ENCODE data around the gene CDH15. TPM values are rescaled to one million over a fixed set of nuclear protein-coding genes. Genes with fewer than 3 reads are reported as not detected.

Gene CDH15
- total and polyA plus RNA-seq, 2 of the 13 experiments (the other 11 are each of a cell fraction or from before 2014, with no cell fraction given): 0.74 to 2.2 TPM

GRCh38 chr16:89216315-89217137 lies 45.0 kb downstream of the CDH15 start (continued):
- TF ChIP-seq, protein P1, sequence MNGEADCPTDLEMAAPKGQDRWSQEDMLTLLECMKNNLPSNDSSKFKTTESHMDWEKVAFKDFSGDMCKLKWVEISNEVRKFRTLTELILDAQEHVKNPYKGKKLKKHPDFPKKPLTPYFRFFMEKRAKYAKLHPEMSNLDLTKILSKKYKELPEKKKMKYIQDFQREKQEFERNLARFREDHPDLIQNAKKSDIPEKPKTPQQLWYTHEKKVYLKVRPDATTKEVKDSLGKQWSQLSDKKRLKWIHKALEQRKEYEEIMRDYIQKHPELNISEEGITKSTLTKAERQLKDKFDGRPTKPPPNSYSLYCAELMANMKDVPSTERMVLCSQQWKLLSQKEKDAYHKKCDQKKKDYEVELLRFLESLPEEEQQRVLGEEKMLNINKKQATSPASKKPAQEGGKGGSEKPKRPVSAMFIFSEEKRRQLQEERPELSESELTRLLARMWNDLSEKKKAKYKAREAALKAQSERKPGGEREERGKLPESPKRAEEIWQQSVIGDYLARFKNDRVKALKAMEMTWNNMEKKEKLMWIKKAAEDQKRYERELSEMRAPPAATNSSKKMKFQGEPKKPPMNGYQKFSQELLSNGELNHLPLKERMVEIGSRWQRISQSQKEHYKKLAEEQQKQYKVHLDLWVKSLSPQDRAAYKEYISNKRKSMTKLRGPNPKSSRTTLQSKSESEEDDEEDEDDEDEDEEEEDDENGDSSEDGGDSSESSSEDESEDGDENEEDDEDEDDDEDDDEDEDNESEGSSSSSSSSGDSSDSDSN (CRISPR knock-in tag; IDR thresholded peaks at IDR 0.05): no peak
- TF ChIP-seq, protein P2, sequence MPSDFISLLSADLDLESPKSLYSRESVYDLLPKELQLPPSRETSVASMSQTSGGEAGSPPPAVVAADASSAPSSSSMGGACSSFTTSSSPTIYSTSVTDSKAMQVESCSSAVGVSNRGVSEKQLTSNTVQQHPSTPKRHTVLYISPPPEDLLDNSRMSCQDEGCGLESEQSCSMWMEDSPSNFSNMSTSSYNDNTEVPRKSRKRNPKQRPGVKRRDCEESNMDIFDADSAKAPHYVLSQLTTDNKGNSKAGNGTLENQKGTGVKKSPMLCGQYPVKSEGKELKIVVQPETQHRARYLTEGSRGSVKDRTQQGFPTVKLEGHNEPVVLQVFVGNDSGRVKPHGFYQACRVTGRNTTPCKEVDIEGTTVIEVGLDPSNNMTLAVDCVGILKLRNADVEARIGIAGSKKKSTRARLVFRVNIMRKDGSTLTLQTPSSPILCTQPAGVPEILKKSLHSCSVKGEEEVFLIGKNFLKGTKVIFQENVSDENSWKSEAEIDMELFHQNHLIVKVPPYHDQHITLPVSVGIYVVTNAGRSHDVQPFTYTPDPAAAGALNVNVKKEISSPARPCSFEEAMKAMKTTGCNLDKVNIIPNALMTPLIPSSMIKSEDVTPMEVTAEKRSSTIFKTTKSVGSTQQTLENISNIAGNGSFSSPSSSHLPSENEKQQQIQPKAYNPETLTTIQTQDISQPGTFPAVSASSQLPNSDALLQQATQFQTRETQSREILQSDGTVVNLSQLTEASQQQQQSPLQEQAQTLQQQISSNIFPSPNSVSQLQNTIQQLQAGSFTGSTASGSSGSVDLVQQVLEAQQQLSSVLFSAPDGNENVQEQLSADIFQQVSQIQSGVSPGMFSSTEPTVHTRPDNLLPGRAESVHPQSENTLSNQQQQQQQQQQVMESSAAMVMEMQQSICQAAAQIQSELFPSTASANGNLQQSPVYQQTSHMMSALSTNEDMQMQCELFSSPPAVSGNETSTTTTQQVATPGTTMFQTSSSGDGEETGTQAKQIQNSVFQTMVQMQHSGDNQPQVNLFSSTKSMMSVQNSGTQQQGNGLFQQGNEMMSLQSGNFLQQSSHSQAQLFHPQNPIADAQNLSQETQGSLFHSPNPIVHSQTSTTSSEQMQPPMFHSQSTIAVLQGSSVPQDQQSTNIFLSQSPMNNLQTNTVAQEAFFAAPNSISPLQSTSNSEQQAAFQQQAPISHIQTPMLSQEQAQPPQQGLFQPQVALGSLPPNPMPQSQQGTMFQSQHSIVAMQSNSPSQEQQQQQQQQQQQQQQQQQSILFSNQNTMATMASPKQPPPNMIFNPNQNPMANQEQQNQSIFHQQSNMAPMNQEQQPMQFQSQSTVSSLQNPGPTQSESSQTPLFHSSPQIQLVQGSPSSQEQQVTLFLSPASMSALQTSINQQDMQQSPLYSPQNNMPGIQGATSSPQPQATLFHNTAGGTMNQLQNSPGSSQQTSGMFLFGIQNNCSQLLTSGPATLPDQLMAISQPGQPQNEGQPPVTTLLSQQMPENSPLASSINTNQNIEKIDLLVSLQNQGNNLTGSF (CRISPR knock-in tag; IDR thresholded peaks at IDR 0.05): no peak
- TF ChIP-seq SSRP1 (CRISPR knock-in tag; IDR thresholded peaks at IDR 0.05): no peak
- TF ChIP-seq KAT8 (CRISPR knock-in tag; IDR thresholded peaks at IDR 0.05): no peak
- 0 out of 2 replicates have a peak, but pooled peaks have one; percentile 41 for TF ChIP-seq STAT5B (CRISPR knock-in tag; IDR thresholded peaks at IDR 0.05)
- no peak for TF ChIP-seq MATR3 (CRISPR knock-in tag; IDR thresholded peaks at IDR 0.05)
- 0 out of 2 replicates have a peak, but pooled peaks have one; percentile 39 for TF ChIP-seq TSC22D2 (CRISPR knock-in tag; IDR thresholded peaks at IDR 0.05; ENCODE audit: borderline replicate concordance)
- peak; percentile 64 for TF ChIP-seq PHF5A (CRISPR knock-in tag; IDR thresholded peaks at IDR 0.05; ENCODE audit: low read depth, unreplicated experiment)
- no peak for TF ChIP-seq ZMYM2 (CRISPR knock-in tag; IDR thresholded peaks at IDR 0.05)
- peak; percentile 35; the same call in 1 of the 2 replicates for TF ChIP-seq KMT2A (CRISPR knock-in tag; IDR thresholded peaks at IDR 0.05)
- TF ChIP-seq ZZZ3 (CRISPR knock-in tag; IDR thresholded peaks at IDR 0.05; ENCODE audit: borderline replicate concordance): no peak
- TF ChIP-seq FUBP1 (CRISPR knock-in tag; IDR thresholded peaks at IDR 0.05; ENCODE audit: borderline replicate concordance): no peak
- TF ChIP-seq ZNF740 (CRISPR knock-in tag; IDR thresholded peaks at IDR 0.05): no peak
- TF ChIP-seq, protein P3, sequence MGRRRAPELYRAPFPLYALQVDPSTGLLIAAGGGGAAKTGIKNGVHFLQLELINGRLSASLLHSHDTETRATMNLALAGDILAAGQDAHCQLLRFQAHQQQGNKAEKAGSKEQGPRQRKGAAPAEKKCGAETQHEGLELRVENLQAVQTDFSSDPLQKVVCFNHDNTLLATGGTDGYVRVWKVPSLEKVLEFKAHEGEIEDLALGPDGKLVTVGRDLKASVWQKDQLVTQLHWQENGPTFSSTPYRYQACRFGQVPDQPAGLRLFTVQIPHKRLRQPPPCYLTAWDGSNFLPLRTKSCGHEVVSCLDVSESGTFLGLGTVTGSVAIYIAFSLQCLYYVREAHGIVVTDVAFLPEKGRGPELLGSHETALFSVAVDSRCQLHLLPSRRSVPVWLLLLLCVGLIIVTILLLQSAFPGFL (CRISPR knock-in tag; IDR thresholded peaks at IDR 0.05): no peak
- TF ChIP-seq ZNF225 (CRISPR knock-in tag; IDR thresholded peaks at IDR 0.05): no peak
- no peak for TF ChIP-seq TRIM24 (CRISPR knock-in tag; IDR thresholded peaks at IDR 0.05)
- no peak for TF ChIP-seq ZNF34 (CRISPR knock-in tag; IDR thresholded peaks at IDR 0.05; ENCODE audit: borderline replicate concordance)
- no peak for TF ChIP-seq SOX6 (IDR thresholded peaks at IDR 0.05)
- TF ChIP-seq SOX6 (CRISPR knock-in tag; IDR thresholded peaks at IDR 0.05): peak; percentile 52
